ENCODE data around the gene KMT2C.
"Not testable (repeated sequence)": the region's sequence is repeated elsewhere in the genome, so short reads cannot be mapped to it uniquely, and the experiment has no call there.

Gene KMT2C

GRCh38 chr7:152392254-152392653 lies 43.5 kb downstream of the KMT2C start:
- no peak for TF ChIP-seq POLR2AphosphoS5 (IDR thresholded peaks at IDR 0.05; ENCODE audit: low read depth, low read length)
- no peak for TF ChIP-seq POLR2A (IDR thresholded peaks at IDR 0.05; ENCODE audit: low read depth, low read length)
- no peak for TF ChIP-seq SPI1 (IDR thresholded peaks at IDR 0.05; ENCODE audit: low read depth, low read length)
- no peak for TF ChIP-seq TAF1 (IDR thresholded peaks at IDR 0.05; ENCODE audit: low read depth, low read length)
- TF ChIP-seq PAX5 (IDR thresholded peaks at IDR 0.05; ENCODE audit: insufficient read depth, low read length, severe bottlenecking): no peak
- no peak for TF ChIP-seq POU2F2 (IDR thresholded peaks at IDR 0.05; ENCODE audit: low read depth, low read length)

DNA sequence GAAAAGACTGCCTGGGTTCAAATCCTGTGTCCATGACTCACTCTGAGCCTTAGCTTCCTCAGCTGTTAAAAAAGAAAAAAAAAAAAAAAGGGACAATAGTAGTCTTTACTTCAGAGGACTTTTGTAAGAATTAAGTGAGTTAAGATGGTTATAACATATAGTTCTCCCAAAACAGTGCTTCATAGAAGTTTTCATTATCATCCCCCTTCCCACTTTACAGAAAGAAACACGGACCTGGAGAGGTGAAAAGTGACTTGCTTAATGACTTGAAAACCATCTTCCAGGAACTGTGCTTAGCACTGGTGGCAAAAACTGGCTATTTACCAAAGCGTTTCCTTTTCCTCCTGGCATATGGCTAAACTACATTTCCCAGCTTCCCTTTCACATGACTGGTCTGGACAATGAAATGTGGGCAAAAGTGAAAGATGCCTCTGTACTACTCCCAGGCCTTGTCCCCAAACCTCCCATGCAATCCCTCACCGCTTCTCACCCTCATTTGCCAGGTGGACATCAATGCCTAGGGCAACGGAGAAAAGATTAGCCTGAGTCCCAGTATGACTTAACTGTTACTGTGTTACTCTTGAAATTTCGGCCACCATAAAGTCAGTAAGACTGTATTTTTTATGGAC lies 49.6 kb downstream of the KMT2C start:
- FAIRE-seq: peak; percentile 23
- not testable (repeated sequence) for DNase-seq (ENCODE audit: insufficient read length, low spot score)

More at GRCh38 chr7:152392254-152392653, 43.5 kb downstream of the KMT2C start:
- no peak for DNase-seq (ENCODE audit: insufficient read length, low spot score)
- no peak for FAIRE-seq

- not testable (repeated sequence) for FAIRE-seq; DNase-seq (ENCODE audit: insufficient read length, low spot score)
Observed at GRCh38 chr7:152384235-152385200, 51.3 kb downstream of the KMT2C start.

DNA sequence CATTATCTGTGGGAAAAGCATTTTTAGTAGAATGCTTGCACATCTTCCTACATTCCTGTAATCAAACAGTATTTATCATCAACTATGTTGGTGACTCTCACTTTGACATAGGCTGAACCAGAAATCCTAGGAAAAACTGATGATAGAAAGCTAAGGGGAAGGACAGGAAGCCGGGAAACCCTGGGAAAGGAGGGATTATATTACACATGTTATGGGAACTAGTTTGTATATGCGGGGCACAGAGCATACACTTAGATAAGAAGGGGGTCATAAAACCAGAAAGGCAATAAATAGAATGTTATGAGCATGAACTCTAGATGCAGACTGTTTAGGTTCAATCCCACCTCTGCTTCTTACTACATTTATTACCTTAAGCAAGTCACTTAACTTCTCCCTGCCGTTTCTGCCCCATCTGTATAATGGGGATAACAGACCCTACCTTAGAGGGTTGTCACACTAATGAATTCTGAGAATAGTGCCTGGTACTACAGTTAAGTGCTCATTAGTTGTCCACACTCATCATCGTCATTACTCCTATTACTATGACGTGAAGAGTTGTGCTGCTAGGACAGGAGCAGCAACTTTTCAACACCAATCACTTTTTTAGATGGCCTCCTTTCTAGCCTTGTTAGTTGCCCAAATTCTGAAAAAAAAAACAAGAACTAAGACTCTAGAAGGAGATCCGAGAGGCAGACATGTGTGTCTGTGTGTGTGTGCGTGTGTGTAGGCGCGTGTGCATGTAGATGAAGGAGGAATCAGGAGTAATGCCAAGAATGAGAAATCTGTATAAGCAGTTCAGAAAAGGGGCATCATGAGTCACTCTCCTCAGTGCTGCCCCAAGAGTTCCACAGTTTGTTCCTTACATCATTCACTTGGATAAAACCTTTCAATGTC lies 52.2 kb downstream of the KMT2C start:
- FAIRE-seq: no peak
- no peak for DNase-seq (ENCODE audit: insufficient read length, low spot score)
- TF ChIP-seq POLR2AphosphoS5 (IDR thresholded peaks at IDR 0.05; ENCODE audit: low read depth, low read length) (no peak), POLR2A (IDR thresholded peaks at IDR 0.05; ENCODE audit: low read depth, low read length) (no peak), POU2F2 (IDR thresholded peaks at IDR 0.05; ENCODE audit: low read depth, low read length) (no peak), SPI1 (IDR thresholded peaks at IDR 0.05; ENCODE audit: low read depth, low read length) (no peak), PAX5 (IDR thresholded peaks at IDR 0.05; ENCODE audit: insufficient read depth, low read length, severe bottlenecking) (no peak), TAF1 (IDR thresholded peaks at IDR 0.05; ENCODE audit: low read depth, low read length) (no peak)

GRCh38 chr7:152382244-152382643 lies 53.6 kb downstream of the KMT2C start:
- TF ChIP-seq POLR2A (IDR thresholded peaks at IDR 0.05; ENCODE audit: low read depth, low read length) (no peak), TAF1 (IDR thresholded peaks at IDR 0.05; ENCODE audit: low read depth, low read length) (no peak), POLR2AphosphoS5 (IDR thresholded peaks at IDR 0.05; ENCODE audit: low read depth, low read length) (no peak), SPI1 (IDR thresholded peaks at IDR 0.05; ENCODE audit: low read depth, low read length) (no peak), POU2F2 (IDR thresholded peaks at IDR 0.05; ENCODE audit: low read depth, low read length) (no peak), PAX5 (IDR thresholded peaks at IDR 0.05; ENCODE audit: insufficient read depth, low read length, severe bottlenecking) (no peak)
- DNase-seq (ENCODE audit: insufficient read length, low spot score) (no peak), FAIRE-seq (no peak)

DNA sequence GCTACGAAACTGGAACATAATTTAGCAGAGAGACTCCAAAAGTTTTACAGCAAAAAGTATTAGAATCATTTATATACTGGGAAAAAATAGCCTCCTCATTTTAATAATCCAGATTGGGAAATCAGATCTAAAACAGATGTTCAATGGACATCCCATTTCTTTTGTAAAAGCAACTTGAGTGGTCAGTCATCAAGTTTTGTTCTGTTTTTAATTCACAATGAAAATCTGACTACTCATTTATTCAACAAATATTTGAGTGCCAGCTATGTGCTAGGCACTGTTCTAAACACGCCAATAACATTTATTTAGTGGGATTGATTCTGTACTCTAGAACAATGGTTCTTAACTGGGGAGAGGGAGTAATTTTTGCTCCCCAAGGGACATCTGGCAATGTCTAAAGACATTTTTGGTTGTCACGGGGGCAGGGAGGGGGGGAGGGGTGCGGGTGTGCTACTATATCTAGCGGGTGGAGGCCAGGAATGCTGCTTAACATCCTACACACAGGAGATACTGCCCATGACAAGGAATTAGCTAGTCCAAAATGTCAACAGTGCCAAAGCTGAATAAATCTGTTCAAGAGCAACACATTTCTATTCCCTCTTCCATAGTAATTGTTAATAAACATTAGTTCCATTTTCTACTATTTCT lies 54.7 kb downstream of the KMT2C start:
- FAIRE-seq: not testable (repeated sequence)

DNA sequence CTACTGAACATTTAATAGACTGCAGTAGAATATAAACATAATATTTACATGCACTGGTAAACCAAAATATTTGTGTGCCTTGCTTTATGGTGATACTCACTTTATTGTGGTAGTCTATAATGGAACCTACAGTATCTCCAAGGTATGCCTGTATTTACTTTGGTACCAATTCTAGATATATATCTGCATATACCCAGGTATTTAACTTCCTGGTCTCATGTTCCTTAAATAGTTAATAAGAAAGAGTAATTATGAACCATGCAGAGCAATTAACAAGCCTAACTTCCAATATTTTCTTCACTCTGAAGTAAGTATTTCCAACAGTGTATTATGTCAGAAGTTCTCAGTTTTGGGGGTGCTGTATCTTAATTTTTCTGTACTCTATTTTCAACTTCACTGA lies 57.3 kb downstream of the KMT2C start:
- FAIRE-seq; DNase-seq (ENCODE audit: insufficient read length, low spot score): not testable (repeated sequence)

More for the DNA sequence above, 54.7 kb downstream of the KMT2C start:
- not testable (repeated sequence) for DNase-seq (ENCODE audit: insufficient read length, low spot score)

DNA sequence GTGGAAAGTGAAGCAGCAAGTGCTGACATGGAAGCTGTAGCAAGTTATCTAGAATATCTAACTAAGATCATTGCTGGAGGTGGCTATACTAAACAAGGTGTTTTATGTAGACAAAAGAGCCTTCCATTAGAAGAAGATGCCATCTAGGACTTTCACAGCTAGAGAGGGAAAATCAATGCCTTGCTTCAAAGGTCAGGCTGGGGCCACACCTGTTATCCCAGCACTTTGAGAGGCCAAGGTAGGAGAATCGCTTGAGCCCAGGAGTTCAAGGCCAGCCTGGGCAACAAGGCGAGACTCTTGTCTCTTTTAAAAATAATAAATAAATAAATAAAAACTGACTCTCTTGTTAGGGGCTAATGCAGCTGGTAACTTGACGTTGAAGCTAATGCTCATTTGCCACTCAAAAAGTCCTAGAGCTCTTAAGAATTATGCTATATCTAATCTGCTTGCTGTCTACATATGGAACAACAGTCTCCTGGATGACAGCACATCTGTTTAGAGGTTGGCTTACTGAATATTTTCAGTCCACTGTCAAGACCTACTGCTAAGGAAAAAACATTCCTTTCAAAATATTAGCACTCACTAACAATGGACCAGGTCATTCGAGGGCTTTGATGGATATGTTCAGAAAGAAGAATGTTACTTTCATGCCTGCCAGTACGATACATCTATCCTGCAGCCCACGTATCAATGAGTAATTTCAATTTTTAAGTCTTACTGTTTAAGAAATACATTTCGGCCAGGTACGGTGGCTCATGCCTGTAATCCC lies 58.9 kb downstream of the KMT2C start:
- DNase-seq (ENCODE audit: insufficient read length, low spot score); FAIRE-seq: not testable (repeated sequence)

DNA sequence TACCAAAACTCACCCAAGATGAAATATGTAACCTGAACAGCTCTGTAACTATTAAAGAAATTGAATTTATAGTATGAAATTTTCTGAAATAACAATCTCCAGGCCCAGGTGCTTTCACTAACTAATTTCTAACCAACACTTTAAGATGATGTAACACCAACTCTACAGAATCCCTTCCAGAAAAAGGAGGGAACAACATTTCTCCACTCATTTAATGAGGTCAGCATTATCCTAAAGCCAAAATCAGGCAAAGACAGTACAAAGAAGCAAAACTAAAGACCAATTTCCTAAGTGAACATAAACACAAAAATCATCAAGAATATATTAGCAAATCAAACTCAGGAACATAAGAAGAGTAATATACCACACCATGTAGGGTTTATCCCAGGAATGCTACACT lies 65.5 kb downstream of the KMT2C start:
- FAIRE-seq: no peak

More for the DNA sequence above, 65.5 kb downstream of the KMT2C start:
- DNase-seq (ENCODE audit: insufficient read length, low spot score): no peak
- TF ChIP-seq POLR2A (IDR thresholded peaks at IDR 0.05; ENCODE audit: low read depth, low read length) (no peak), POU2F2 (IDR thresholded peaks at IDR 0.05; ENCODE audit: low read depth, low read length) (no peak), SPI1 (IDR thresholded peaks at IDR 0.05; ENCODE audit: low read depth, low read length) (no peak), PAX5 (IDR thresholded peaks at IDR 0.05; ENCODE audit: insufficient read depth, low read length, severe bottlenecking) (no peak), TAF1 (IDR thresholded peaks at IDR 0.05; ENCODE audit: low read depth, low read length) (no peak), POLR2AphosphoS5 (IDR thresholded peaks at IDR 0.05; ENCODE audit: low read depth, low read length) (no peak)

Data from GM12891 (cell line).